Sigmoid colon (tissue), 7 donors: ENCODE results near the gene ATP5MC3. TPM values are rescaled to one million over a fixed set of nuclear protein-coding genes. Genes with fewer than 3 reads are reported as not detected.

Experiments
- DNase-seq: peaks from one replicate; pipeline ENCODE4 v3.0.0-alpha.2; 2019
- H3K27ac ChIP-seq, 4 donors: fragments of 200-600 bp; sonication (generic); one replicate each; pipeline ENCODE4 v1.5.1; 2016 to 2019; ENCODE audit warnings: mild to moderate bottlenecking in 1 of 4
- H3K27me3 ChIP-seq, 3 donors: fragments of 200-600 bp; sonication (generic); one replicate each; pipeline ENCODE4 v1.5.1; 2019; ENCODE audit warnings: mild to moderate bottlenecking in 1 of 3
- H3K36me3 ChIP-seq, 4 donors: fragments of 200-600 bp; sonication (generic); one replicate each; pipeline ENCODE4 v1.5.1; 2016 to 2019
- H3K4me1 ChIP-seq, 4 donors: fragments of 200-600 bp; sonication (generic); one replicate each; pipeline ENCODE4 v1.5.1; 2017 to 2019
- H3K4me3 ChIP-seq, 4 donors: fragments of 200-600 bp; sonication (generic); one replicate each; pipeline ENCODE4 v1.5.1; 2017 to 2019; ENCODE audit warnings: mild to moderate bottlenecking in 2 of 4, moderate library complexity in 1 of 4
- H3K9me3 ChIP-seq, 4 donors: fragments of 200-600 bp in 3 of 4; sonication (generic) in 3 of 4; one replicate each; pipeline versions ENCODE4 v1.5.1 to v1.6.1; 2013 to 2019
- EP300 ChIP-seq, 4 donors: sonication (generic); formaldehyde crosslinking; IDR thresholded peaks; one replicate each; pipeline ENCODE4 v1.6.1; 2017; ENCODE audit warnings: antibody characterized with exemption in 4 of 4
- POLR2A ChIP-seq, 2 donors: fragments of 450-650 bp; IDR thresholded peaks; one replicate each; pipeline ENCODE4 v1.6.1; 2016; ENCODE audit warnings: antibody characterized with exemption in 2 of 2, mild to moderate bottlenecking in 2 of 2, moderate library complexity in 2 of 2
- POLR2AphosphoS5 ChIP-seq, 4 donors: sonication (generic); formaldehyde crosslinking; IDR thresholded peaks; one replicate each; pipeline ENCODE4 v1.6.1; 2017; ENCODE audit warnings: antibody characterized with exemption in 4 of 4
- WGBS, 2 donors: extraction: QIAGEN DNeasy Blood & Tissue Kit; methylation state at CpG; one replicate each; pipeline ENCODE4 v1.1.7; 2013; 5-methylcytosine and 5-hydroxymethylcytosine counted together
- intact Hi-C: fragments of 100-400 bp; cut with DNase I; formaldehyde crosslinking; loops from one replicate; pipeline ENCODE4 v1.15.1; 2023
- polyA plus RNA-seq, 3 donors: library from polyadenylated mRNA; stranded (reverse); fragments of 200-250 nt; gene quantifications; one replicate each; pipeline ENCODE4 v1.2.3, GENCODE V29; 2013
- total RNA-seq, 4 donors: library from RNA; depleted of rRNA; stranded (reverse); fragments of >200 nt; gene quantifications; one replicate each; pipeline ENCODE4 v1.1.0, GENCODE V29; 2016
- TF ChIP-seq, protein P1 (sequence below), 4 experiments: fragments of 450-650 bp in 3 of 4; fragments of 200-600 bp in 1 of 4; IDR thresholded peaks; one replicate each; pipeline ENCODE4 v1.5.1; 2016 to 2019; ENCODE audit warnings: antibody characterized with exemption in 4 of 4, mild to moderate bottlenecking in 3 of 4, moderate library complexity in 2 of 4
- donor health status: healthy with polysubstance abuse.
- donor health status: Bipolar disorder and iron deficiency.
- donor health status: healthy.

Gene ATP5MC3
- total and polyA plus RNA-seq, 7 donors, result 97.5 to 1,261 (median 233) TPM

DNA sequence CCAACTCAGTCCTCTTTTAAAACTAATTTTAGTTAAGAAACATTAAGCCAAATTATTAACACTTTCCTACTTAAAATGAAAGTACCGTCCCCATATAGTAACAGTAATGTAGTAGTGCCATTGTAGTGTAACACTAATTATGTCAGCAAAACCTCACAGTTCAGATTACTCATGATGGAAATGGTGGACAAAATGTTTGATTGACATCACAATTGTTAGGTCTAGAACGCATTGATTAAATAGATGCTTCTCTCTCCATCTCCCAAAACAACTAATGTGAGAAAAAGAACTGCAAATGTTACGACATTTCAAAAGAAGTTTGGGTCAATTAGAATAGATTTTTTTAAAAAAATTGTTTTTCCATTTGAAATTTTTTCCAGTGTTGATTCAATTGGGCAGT, 12.3 kb downstream of the ATP5MC3 start:
- WGBS, 2 donors, result 58 to 59% methylated on average over 3 of the region's 3 CpGs
- peak overlapping the region; percentile 93 to 99 (median 96) for H3K27ac ChIP-seq

DNA sequence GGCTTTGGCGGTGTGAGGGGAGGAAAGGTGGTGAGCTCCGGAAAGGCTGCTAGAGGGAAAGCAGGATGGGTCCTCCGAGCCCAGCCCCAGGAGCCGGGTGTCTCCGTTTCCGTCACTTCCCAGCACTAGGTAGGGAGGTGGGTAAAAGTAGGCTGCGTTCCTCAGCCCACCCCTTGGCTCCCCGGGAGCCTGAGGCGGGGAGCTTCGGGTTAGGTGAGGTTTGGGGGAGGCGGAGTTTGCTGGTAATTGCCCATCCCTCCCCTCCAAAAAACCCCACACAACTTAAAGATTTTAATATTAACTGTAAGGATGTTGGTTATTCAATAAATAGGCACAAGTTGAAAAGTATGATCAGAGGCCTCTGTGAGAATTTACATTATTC, 13.0 kb downstream of the ATP5MC3 start:
- DNase-seq, result no peak
- Histone ChIP-seq H3K27ac (peak overlapping the region; percentile 93 to 99 (median 96)), H3K36me3 (no peaks in the 10 kb centered on the region), H3K27me3 (no peaks in the 10 kb centered on the region), H3K4me1 (peaks cover 0 to 29% (median 21%) of the 10 kb centered on the region in 4 donors), H3K9me3 (no peaks in the 10 kb centered on the region), H3K4me3 (peak overlapping the region; percentile 73 to 98 (median 89))
- WGBS, 2 donors, result 0 to 1% methylated on average over 11 of the region's 11 CpGs
- no peak for TF ChIP-seq EP300 (IDR thresholded peaks at IDR 0.05)
- TF ChIP-seq POLR2A (IDR thresholded peaks at IDR 0.05), result peak; percentile 34 to 47
- TF ChIP-seq POLR2AphosphoS5 (IDR thresholded peaks at IDR 0.05), result peak in 1 of 4 donors; percentile 8
- intact Hi-C loops, result loop anchor here (1.0 to 10.0 kb wide), 4 partner anchors 13 to 929 kb away; partner anchors contain the start of genes ATP5MC3 and HOXD12

More for the DNA sequence above, 12.3 kb downstream of the ATP5MC3 start:
- peaks cover 0 to 29% (median 21%) of the 10 kb centered on the region in 4 donors for H3K4me1 ChIP-seq
- intact Hi-C loops, result loop anchor here (5.0 to 10.0 kb wide), 3 partner anchors 54 to 928 kb away; partner anchors contain the start of gene HOXD12
- H3K36me3 ChIP-seq, result no peaks in the 10 kb centered on the region
- H3K4me3 ChIP-seq, result peak overlapping the region in 1 of 4 donors; percentile 88
- no peaks in the 10 kb centered on the region for H3K9me3 ChIP-seq
- TF ChIP-seq POLR2A (IDR thresholded peaks at IDR 0.05) (no peak), EP300 (IDR thresholded peaks at IDR 0.05) (no peak)
- TF ChIP-seq, protein P1, sequence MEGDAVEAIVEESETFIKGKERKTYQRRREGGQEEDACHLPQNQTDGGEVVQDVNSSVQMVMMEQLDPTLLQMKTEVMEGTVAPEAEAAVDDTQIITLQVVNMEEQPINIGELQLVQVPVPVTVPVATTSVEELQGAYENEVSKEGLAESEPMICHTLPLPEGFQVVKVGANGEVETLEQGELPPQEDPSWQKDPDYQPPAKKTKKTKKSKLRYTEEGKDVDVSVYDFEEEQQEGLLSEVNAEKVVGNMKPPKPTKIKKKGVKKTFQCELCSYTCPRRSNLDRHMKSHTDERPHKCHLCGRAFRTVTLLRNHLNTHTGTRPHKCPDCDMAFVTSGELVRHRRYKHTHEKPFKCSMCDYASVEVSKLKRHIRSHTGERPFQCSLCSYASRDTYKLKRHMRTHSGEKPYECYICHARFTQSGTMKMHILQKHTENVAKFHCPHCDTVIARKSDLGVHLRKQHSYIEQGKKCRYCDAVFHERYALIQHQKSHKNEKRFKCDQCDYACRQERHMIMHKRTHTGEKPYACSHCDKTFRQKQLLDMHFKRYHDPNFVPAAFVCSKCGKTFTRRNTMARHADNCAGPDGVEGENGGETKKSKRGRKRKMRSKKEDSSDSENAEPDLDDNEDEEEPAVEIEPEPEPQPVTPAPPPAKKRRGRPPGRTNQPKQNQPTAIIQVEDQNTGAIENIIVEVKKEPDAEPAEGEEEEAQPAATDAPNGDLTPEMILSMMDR (IDR thresholded peaks at IDR 0.05), result no peak
- DNase-seq, result no peak
- H3K27me3 ChIP-seq, result no peaks in the 10 kb centered on the region

DNA sequence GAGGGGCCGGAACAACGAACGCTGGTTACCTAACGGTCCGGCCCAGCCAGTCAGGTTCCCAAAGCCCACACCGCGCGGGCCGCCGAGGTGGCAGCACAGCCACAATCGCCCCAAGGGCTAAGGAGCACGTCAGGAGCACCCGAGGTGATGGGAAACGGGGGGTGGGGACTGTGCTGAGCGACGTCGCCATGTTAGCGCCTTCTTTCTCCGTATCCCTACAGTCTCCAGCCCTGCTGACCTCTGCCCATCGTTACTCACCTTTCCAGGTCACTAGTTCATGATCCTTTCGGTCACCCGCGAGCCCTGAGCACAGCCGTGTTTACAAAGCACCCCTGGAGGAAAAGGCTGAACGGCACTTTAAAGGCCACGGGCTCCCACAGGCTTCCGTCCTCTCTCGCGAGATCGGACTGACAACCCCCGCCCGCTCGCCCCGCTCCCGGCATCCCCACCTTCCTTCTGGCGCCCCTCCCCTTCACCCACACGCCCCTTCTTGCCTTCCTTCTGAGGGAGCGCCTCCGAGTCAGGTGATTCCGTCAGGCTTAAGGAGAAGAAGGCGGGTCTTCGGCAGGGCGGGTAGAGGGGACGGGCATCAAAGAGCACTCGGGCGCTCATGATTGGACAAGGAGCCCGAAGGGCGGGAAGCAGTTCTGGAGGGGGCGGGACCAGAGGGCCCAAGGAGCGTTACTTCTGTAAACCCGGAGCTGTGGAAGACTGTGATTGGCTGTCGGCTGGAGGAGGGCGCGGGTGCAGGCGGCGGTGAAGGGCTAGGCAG, 13.5 kb downstream of the ATP5MC3 start, which contains the start of gene ATF2:
TSS of gene ATF2 (minus strand) at position 412 of the 772 bp plus-strand sequence. CDS start 31,760 bp downstream, outside the sequence.
- TF ChIP-seq EP300 (IDR thresholded peaks at IDR 0.05) (peak in 1 of 4 donors; percentile 4), POLR2A (IDR thresholded peaks at IDR 0.05) (peak; percentile 55 to 59), POLR2AphosphoS5 (IDR thresholded peaks at IDR 0.05) (peak; percentile 77 to 88 (median 86))
- TF ChIP-seq, protein P1 (IDR thresholded peaks at IDR 0.05), result no peak
- no peaks in the 10 kb centered on the region for H3K27me3 ChIP-seq
- peak within 1 kb of the TSS; percentile 93 to 99 (median 96) for H3K27ac ChIP-seq
- intact Hi-C loops, result loop anchor here (1.0 to 10.0 kb wide), 4 partner anchors 13 to 929 kb away; partner anchors contain the start of genes ATP5MC3 and HOXD12
- H3K36me3 ChIP-seq, result no peaks in the 10 kb centered on the region
- H3K4me3 ChIP-seq, result peak within 1 kb of the TSS; percentile 73 to 98 (median 89)
- H3K4me1 ChIP-seq, result peaks cover 0 to 29% (median 21%) of the 10 kb centered on the region in 4 donors
- 0% methylated on average over 56 of the region's 56 CpGs for WGBS, 2 donors
- H3K9me3 ChIP-seq, result no peaks in the 10 kb centered on the region
- DNase-seq, result peak; percentile 100

DNA sequence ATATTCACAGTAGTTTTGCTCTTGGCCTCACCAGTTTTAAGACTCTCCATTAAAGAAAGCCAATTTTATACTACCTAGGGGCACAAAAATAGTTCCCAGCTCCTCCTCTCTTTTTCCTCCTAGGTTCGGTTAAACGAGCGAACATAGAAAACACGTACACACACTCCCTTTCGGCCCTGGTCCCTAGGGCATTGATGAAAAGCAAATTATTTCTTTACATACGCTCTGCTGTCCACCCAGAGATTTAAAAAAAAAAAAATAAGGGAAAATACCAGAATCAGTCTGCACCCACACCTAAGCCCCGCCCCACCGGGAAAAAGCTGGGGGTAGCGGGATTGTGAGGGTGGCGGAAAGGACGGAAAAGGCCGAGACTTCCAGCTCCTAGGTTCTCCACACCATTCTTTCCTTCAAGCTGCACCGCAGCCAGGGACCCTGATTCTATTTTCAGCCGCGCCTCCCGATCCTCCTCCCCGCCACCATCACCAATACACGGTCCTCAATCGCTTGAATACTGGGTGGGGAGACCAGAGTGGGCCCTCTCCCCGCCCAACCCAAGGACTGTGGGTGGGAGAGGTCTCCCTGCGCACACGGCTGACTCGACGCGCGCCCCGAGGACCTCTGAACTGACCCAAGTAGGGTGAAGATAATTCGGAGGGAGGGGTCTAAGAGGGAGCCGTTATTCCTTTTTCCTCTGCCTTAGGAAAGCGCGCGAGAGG, 14.3 kb downstream of the ATP5MC3 start:
- TF ChIP-seq POLR2A (IDR thresholded peaks at IDR 0.05), result no peak
- TF ChIP-seq POLR2AphosphoS5 (IDR thresholded peaks at IDR 0.05), result no peak
- TF ChIP-seq, protein P1 (IDR thresholded peaks at IDR 0.05), result no peak
- no peak for TF ChIP-seq EP300 (IDR thresholded peaks at IDR 0.05)
- DNase-seq, result no peak
- H3K27ac ChIP-seq, result peak overlapping the region; percentile 93 to 99 (median 96)
- H3K9me3 ChIP-seq, result no peaks in the 10 kb centered on the region
- intact Hi-C loops, result loop anchor here (5.0 to 10.0 kb wide), 3 partner anchors 52 to 930 kb away; partner anchors contain the start of gene HOXD12
- H3K27me3 ChIP-seq, result no peaks in the 10 kb centered on the region
- H3K4me1 ChIP-seq, result peaks cover 0 to 35% (median 21%) of the 10 kb centered on the region in 4 donors
- H3K36me3 ChIP-seq, result no peaks in the 10 kb centered on the region
- H3K4me3 ChIP-seq, result peak overlapping the region; percentile 73 to 98 (median 89)
- 0% methylated on average over 32 of the region's 32 CpGs for WGBS, 2 donors
